Mesothelial cell of epicardium (in vitro differentiated cells): ENCODE data around the gene ETFBKMT. TPM values are rescaled to one million over a fixed set of nuclear protein-coding genes. Genes with fewer than 3 reads are reported as not detected.
"Not testable (repeated sequence)": the region's sequence is repeated elsewhere in the genome, so short reads cannot be mapped to it uniquely, and the experiment has no call there.

Experiments used
- DNase-seq, 2 experiments: peaks; one replicate each; pipeline ENCODE4 v3.0.0; 2021; ENCODE audit warnings: low spot score in 2 of 2; ENCODE audit not compliant: unreplicated experiment in 2 of 2
- H3K27ac Mint-ChIP-seq: 2 replicates; pipeline ENCODE4 v1.8.0; 2021; ENCODE audit warnings: mixed read lengths
- H3K27me3 Mint-ChIP-seq: 2 replicates; pipeline ENCODE4 v1.8.0; 2021; ENCODE audit warnings: low read depth, mixed read lengths
- H3K36me3 Mint-ChIP-seq: 2 replicates; pipeline ENCODE4 v1.8.0; 2021; ENCODE audit warnings: mixed read lengths
- H3K4me1 Mint-ChIP-seq: 2 replicates; pipeline ENCODE4 v1.8.0; 2021; ENCODE audit warnings: mixed read lengths
- H3K4me3 Mint-ChIP-seq: 2 replicates; pipeline ENCODE4 v1.8.0; 2021; ENCODE audit warnings: mild to moderate bottlenecking, moderate library complexity, mixed read lengths
- H3K9me3 Mint-ChIP-seq: 2 replicates; pipeline ENCODE4 v1.8.0; 2021; ENCODE audit warnings: mixed read lengths
- CTCF ChIP-seq: fragments of 200-600 bp; sonication (generic); IDR thresholded peaks from one replicate; pipeline ENCODE4 v1.5.0; 2021; ENCODE audit warnings: antibody characterized with exemption; ENCODE audit not compliant: unreplicated experiment
- total RNA-seq: library from RNA; stranded (reverse); gene quantifications from 3 replicates; pipeline ENCODE4 v1.2.1, GENCODE V29; 2021

ETFBKMT gene
- total RNA-seq, 1 donor from 2014 or later, result 2.6 TPM

GRCh38 chr12:31715283-31715825, 55.9 kb downstream of the ETFBKMT start:
- Mint-ChIP-seq H3K27me3 (no peaks in the 10 kb centered on the region), H3K36me3 (peaks cover 31% of the 10 kb centered on the region), H3K9me3 (peaks cover 22% of the 10 kb centered on the region), H3K27ac (peak overlapping the region; percentile 92), H3K4me3 (peak overlapping the region; percentile 2), H3K4me1 (peaks cover 14% of the 10 kb centered on the region)
- TF ChIP-seq CTCF, result no peak
- no peak for DNase-seq

GRCh38 chr12:31716998-31717397, 57.5 kb downstream of the ETFBKMT start:
- not testable (repeated sequence) for H3K27ac Mint-ChIP-seq, H3K27me3 Mint-ChIP-seq, DNase-seq, H3K4me3 Mint-ChIP-seq
- H3K4me1 Mint-ChIP-seq, result peaks cover 10% of the 10 kb centered on the region
- H3K36me3 Mint-ChIP-seq, result peaks cover 37% of the 10 kb centered on the region
- H3K9me3 Mint-ChIP-seq, result peaks cover 25% of the 10 kb centered on the region

GRCh38 chr12:31718542-31719198, 59.2 kb downstream of the ETFBKMT start:
- peaks cover 25% of the 10 kb centered on the region for H3K9me3 Mint-ChIP-seq
- not testable (repeated sequence) for H3K4me3 Mint-ChIP-seq
- H3K4me1 Mint-ChIP-seq, result peaks cover 12% of the 10 kb centered on the region

GRCh38 chr12:31722580-31722979, 63.1 kb downstream of the ETFBKMT start:
- Mint-ChIP-seq H3K27me3 (no peaks in the 10 kb centered on the region), H3K4me1 (peaks cover 7% of the 10 kb centered on the region), H3K27ac (no peak overlapping the region), H3K36me3 (peaks cover 37% of the 10 kb centered on the region), H3K9me3 (peaks cover 14% of the 10 kb centered on the region), H3K4me3 (no peak overlapping the region)
- no peak for TF ChIP-seq CTCF
- DNase-seq, result no peak

More at GRCh38 chr12:31718542-31719198, 59.2 kb downstream of the ETFBKMT start:
- H3K36me3 Mint-ChIP-seq, result peaks cover 39% of the 10 kb centered on the region
- not testable (repeated sequence) for DNase-seq, H3K27ac Mint-ChIP-seq, H3K27me3 Mint-ChIP-seq

Other genes starting within 250 kb of the ETFBKMT start
- gene DENND5B, start 68.6 kb upstream of the ETFBKMT start, total RNA-seq, result 27.1 to 27.7 TPM (median 27.2 TPM) in 3 replicates
- 14.6 to 17.5 TPM (median 15.3 TPM) in 3 replicates for gene AMN1, start 69.3 kb downstream of the ETFBKMT start, total RNA-seq